ENCODE results near the gene DHRS9. TPM values are rescaled to one million over a fixed set of nuclear protein-coding genes. Genes with fewer than 3 reads are reported as not detected.

Gene DHRS9
- polyA plus RNA-seq, 2 of the 4 experiments (the other 2 are of a cell fraction), result 0.19 to 0.25 TPM

DNA sequence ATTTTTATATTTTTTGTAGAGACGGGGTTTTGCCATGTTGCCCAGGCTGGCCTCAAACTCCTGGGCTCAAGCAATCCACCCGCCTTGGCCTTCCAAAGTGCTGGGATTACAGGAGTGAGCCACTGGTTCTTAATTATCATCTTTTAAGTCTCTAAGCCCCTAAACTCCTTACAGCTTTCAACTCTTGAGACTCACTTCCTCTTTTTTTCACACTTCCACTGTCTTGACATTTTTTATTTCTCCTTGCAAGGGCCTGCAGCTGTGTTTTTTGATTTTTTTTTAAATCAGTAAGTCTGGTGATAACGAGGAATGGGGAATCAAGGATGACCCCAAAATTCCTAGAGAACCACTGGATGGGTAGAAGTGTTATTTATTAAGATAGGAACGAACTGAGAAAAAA is 29.7 kb upstream of the DHRS9 start:
- 70% methylated on average over 4 of the region's 4 CpGs for WGBS (ENCODE audit: missing lambda C conversion rate)
- CTCF ChIA-PET, result no interaction called here
- TF ChIP-seq MYC (IDR thresholded peaks at IDR 0.05; ENCODE audit: borderline replicate concordance, low read length) (no peak), CBX2 (IDR thresholded peaks at IDR 0.05; ENCODE audit: borderline replicate concordance, low read depth) (no peak), RCOR1 (IDR thresholded peaks at IDR 0.05; ENCODE audit: low read depth, low read length) (no peak), RAD21 (conservative IDR thresholded peaks at IDR 0.05 in 1 of 2, IDR thresholded peaks at IDR 0.05 in 1 of 2) (no peak), ZFP36 (IDR thresholded peaks at IDR 0.05; ENCODE audit: borderline replicate concordance, partially characterized antibody) (no peak), BHLHE40 (IDR thresholded peaks at IDR 0.05; ENCODE audit: low read depth, low read length) (no peak), CEBPB (IDR thresholded peaks at IDR 0.05) (no peak), ZC3H11A (IDR thresholded peaks at IDR 0.05) (no peak), MAZ (IDR thresholded peaks at IDR 0.05; ENCODE audit: borderline replicate concordance, low read depth, low read length) (no peak), HDAC2 (IDR thresholded peaks at IDR 0.05) (no peak), KDM5A (IDR thresholded peaks at IDR 0.05) (no peak), HOXB13 (CRISPR knock-in tag; IDR thresholded peaks at IDR 0.05; ENCODE audit: low read depth) (no peak), TFCP2L1 (CRISPR knock-in tag; IDR thresholded peaks at IDR 0.05) (no peak)
- TF ChIP-seq, protein P1, sequence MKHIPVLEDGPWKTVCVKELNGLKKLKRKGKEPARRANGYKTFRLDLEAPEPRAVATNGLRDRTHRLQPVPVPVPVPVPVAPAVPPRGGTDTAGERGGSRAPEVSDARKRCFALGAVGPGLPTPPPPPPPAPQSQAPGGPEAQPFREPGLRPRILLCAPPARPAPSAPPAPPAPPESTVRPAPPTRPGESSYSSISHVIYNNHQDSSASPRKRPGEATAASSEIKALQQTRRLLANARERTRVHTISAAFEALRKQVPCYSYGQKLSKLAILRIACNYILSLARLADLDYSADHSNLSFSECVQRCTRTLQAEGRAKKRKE (CRISPR knock-in tag; IDR thresholded peaks at IDR 0.05; ENCODE audit: low read depth), result no peak
- TF ChIP-seq, protein P2, sequence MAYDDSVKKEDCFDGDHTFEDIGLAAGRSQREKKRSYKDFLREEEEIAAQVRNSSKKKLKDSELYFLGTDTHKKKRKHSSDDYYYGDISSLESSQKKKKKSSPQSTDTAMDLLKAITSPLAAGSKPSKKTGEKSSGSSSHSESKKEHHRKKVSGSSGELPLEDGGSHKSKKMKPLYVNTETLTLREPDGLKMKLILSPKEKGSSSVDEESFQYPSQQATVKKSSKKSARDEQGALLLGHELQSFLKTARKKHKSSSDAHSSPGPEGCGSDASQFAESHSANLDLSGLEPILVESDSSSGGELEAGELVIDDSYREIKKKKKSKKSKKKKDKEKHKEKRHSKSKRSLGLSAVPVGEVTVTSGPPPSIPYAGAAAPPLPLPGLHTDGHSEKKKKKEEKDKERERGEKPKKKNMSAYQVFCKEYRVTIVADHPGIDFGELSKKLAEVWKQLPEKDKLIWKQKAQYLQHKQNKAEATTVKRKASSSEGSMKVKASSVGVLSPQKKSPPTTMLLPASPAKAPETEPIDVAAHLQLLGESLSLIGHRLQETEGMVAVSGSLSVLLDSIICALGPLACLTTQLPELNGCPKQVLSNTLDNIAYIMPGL (CRISPR knock-in tag; IDR thresholded peaks at IDR 0.05; ENCODE audit: borderline replicate concordance), result no peak
- Histone ChIP-seq H3K4me2 (no peak overlapping the region), H3K9me3 (peaks cover 8% of the 10 kb centered on the region; the same call in 1 of the 3 replicates), H3K4me1 (peaks cover 11% of the 10 kb centered on the region; the same call in 2 of the 3 replicates), H3K27ac (no peak overlapping the region), H3K4me3 (no peak overlapping the region)
- no peak for ATAC-seq
- POLR2A ChIA-PET, result no interaction called here
- DNase-seq (ENCODE audit: low read depth in 1 of 2, low spot score in 1 of 2), result no peak
- no peak for FAIRE-seq

DNA sequence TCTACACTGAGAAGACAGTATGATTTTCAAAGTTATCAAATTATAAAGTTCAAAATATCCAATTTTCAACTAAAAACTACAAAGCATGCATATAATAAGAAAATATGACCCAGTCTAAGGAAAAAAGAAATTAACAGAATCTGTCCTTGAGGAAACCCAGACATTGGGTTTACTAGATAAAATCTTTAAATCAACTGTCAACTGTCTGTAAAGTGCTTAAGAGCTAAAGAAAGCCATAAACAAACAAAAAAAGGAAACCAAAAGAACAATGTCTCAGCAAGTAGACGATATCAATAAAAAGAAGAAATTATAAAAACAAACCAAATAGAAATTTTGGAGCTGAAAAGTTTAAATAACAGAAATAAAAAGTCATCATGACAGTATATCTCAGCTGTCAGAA is 27.8 kb upstream of the DHRS9 start:
- Histone ChIP-seq H3K4me3 (no peak overlapping the region), H3K4me1 (peaks cover 6% of the 10 kb centered on the region; the same call in 2 of the 3 replicates), H3K27ac (no peak overlapping the region), H3K4me2 (no peak overlapping the region), H3K9me3 (peaks cover 12% of the 10 kb centered on the region; the same call in 1 of the 3 replicates)
- TF ChIP-seq, protein P2 (CRISPR knock-in tag; IDR thresholded peaks at IDR 0.05; ENCODE audit: borderline replicate concordance), result no peak
- TF ChIP-seq, protein P3, sequence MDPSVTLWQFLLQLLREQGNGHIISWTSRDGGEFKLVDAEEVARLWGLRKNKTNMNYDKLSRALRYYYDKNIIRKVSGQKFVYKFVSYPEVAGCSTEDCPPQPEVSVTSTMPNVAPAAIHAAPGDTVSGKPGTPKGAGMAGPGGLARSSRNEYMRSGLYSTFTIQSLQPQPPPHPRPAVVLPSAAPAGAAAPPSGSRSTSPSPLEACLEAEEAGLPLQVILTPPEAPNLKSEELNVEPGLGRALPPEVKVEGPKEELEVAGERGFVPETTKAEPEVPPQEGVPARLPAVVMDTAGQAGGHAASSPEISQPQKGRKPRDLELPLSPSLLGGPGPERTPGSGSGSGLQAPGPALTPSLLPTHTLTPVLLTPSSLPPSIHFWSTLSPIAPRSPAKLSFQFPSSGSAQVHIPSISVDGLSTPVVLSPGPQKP (IDR thresholded peaks at IDR 0.05; ENCODE audit: low read depth, low read length), result no peak
- no peak for TF ChIP-seq HOXB13 (CRISPR knock-in tag; IDR thresholded peaks at IDR 0.05; ENCODE audit: low read depth)
- FAIRE-seq (no peak), DNase-seq (ENCODE audit: low read depth in 1 of 2, low spot score in 1 of 2) (no peak), ATAC-seq (no peak)
- ChIA-PET POLR2A (no interaction called here), CTCF (interaction anchor here (0.6 to 1.3 kb wide), 2 partner anchors 10 to 81 kb away, joined by 3 to 4 read pairs; no protein-coding TSS in a partner anchor)
- WGBS (ENCODE audit: missing lambda C conversion rate), result 24% methylated on average over 1 of the region's 1 CpG

DNA sequence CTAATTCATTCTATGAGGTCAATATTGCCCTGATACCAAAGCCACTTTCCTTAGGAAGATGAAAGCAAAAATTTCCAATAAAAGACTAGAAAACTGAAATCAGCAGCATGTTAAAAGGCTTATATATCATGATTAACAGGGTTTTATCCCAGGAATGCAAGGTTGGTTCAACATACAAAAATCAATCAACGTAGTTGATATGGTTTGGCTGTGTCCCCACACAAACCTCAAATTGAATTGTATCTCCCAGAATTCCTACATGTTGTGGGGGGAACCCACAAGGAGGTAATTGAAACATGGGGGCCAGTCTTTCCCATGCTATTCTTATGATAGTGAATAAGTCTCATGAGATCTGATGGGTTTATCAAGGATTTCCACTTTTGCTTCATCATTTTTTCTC is 26.5 kb upstream of the DHRS9 start:
- no peak for FAIRE-seq
- DNase-seq (ENCODE audit: low read depth in 1 of 2, low spot score in 1 of 2), result no peak
- ChIA-PET CTCF (no interaction called here), POLR2A (no interaction called here)
- Histone ChIP-seq H3K4me3 (no peak overlapping the region), H3K27ac (no peak overlapping the region), H3K9me3 (peaks cover 12% of the 10 kb centered on the region; the same call in 1 of the 3 replicates), H3K4me1 (peaks cover 6% of the 10 kb centered on the region; the same call in 2 of the 3 replicates), H3K4me2 (no peak overlapping the region)
- ATAC-seq, result no peak
- WGBS (ENCODE audit: missing lambda C conversion rate), result 26% methylated on average over 1 of the region's 1 CpG
- TF ChIP-seq JUN (IDR thresholded peaks at IDR 0.05) (no peak), BHLHE40 (IDR thresholded peaks at IDR 0.05; ENCODE audit: low read depth, low read length) (no peak), CBX8 (IDR thresholded peaks at IDR 0.05) (no peak), JUNB (IDR thresholded peaks at IDR 0.05) (no peak), ZC3H11A (IDR thresholded peaks at IDR 0.05) (no peak), TFCP2L1 (CRISPR knock-in tag; IDR thresholded peaks at IDR 0.05) (no peak), GATA3 (IDR thresholded peaks at IDR 0.05; ENCODE audit: borderline replicate concordance) (no peak), RFX5 (IDR thresholded peaks at IDR 0.05) (no peak), CBX2 (IDR thresholded peaks at IDR 0.05; ENCODE audit: borderline replicate concordance, low read depth) (no peak), RARB (CRISPR knock-in tag; IDR thresholded peaks at IDR 0.05) (no peak)
- TF ChIP-seq, protein P4, sequence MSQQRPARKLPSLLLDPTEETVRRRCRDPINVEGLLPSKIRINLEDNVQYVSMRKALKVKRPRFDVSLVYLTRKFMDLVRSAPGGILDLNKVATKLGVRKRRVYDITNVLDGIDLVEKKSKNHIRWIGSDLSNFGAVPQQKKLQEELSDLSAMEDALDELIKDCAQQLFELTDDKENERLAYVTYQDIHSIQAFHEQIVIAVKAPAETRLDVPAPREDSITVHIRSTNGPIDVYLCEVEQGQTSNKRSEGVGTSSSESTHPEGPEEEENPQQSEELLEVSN (IDR thresholded peaks at IDR 0.05; ENCODE audit: borderline replicate concordance, low read depth), result no peak
- TF ChIP-seq, protein P3 (IDR thresholded peaks at IDR 0.05; ENCODE audit: low read depth, low read length), result no peak
- TF ChIP-seq, protein P5, sequence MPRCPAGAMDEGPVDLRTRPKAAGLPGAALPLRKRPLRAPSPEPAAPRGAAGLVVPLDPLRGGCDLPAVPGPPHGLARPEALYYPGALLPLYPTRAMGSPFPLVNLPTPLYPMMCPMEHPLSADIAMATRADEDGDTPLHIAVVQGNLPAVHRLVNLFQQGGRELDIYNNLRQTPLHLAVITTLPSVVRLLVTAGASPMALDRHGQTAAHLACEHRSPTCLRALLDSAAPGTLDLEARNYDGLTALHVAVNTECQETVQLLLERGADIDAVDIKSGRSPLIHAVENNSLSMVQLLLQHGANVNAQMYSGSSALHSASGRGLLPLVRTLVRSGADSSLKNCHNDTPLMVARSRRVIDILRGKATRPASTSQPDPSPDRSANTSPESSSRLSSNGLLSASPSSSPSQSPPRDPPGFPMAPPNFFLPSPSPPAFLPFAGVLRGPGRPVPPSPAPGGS (IDR thresholded peaks at IDR 0.05), result no peak
